ENCODE data around the gene TMEM50B.

GRCh38 chr21:33518899-33519298 is 39.1 kb upstream of the TMEM50B start:
- TF ChIP-seq CTCF (conservative IDR thresholded peaks at IDR 0.05) = no peak
- TF ChIP-seq ZFX (IDR thresholded peaks at IDR 0.05) = no peak
